PC-9 (cell line): ENCODE data around the gene ANKS1B. TPM values are rescaled to one million over a fixed set of nuclear protein-coding genes. Genes with fewer than 3 reads are reported as not detected.
"Not testable (repeated sequence)": the region's sequence is repeated elsewhere in the genome, so short reads cannot be mapped to it uniquely, and the experiment has no call there.

Source experiments
- BruUV-seq: library from RNA; stranded (reverse); fragments of 400-500 nt; replicated peaks from 2 replicates; lab custom pipeline; 2021; lab: Mats Ljungman, UMichigan
- CTCF ChIA-PET: fragments of 300-600 bp; sonication (Branson Sonifier 250); formaldehyde crosslinking; loops from one replicate; lab custom pipeline; 2022; ENCODE audit warnings: antibody characterized with exemption; lab: Charles Lee
- POLR2A ChIA-PET: fragments of 300-600 bp; sonication (Branson Sonifier 250); formaldehyde crosslinking; loops from one replicate; lab custom pipeline; 2022; ENCODE audit warnings: antibody characterized with exemption; ENCODE audit not compliant: unreplicated experiment; lab: Charles Lee
- DNase-seq, 2 experiments: peaks; one replicate each; pipeline versions ENCODE4 v3.0.0 to v3.0.0-alpha.2; 2015 to 2022; ENCODE audit warnings: mixed read lengths in 1 of 2
- H2AFZ ChIP-seq: fragments of 200-600 bp; sonication (generic); 2 replicates; pipeline ENCODE4 v1.8.1; 2017; ENCODE audit warnings: antibody characterized with exemption
- H3F3A ChIP-seq: fragments of 200-600 bp; sonication (generic); 2 replicates; pipeline ENCODE4 v1.8.1; 2017; ENCODE audit warnings: antibody characterized with exemption, mild to moderate bottlenecking, low read depth; ENCODE audit not compliant: insufficient read depth
- H3K27ac ChIP-seq: fragments of 200-600 bp; sonication (generic); 2 replicates; pipeline ENCODE4 v1.6.1; 2016; ENCODE audit warnings: mixed run types
- H3K27me3 ChIP-seq: fragments of 200-600 bp; sonication (generic); 2 replicates; pipeline ENCODE4 v1.6.1; 2016; ENCODE audit warnings: low read depth, mixed run types; ENCODE audit not compliant: insufficient read depth
- H3K36me3 ChIP-seq: fragments of 200-600 bp; sonication (generic); 2 replicates; pipeline ENCODE4 v1.6.1; 2016; ENCODE audit warnings: low read depth, mixed run types
- H3K4me1 ChIP-seq: fragments of 200-600 bp; sonication (generic); replicated peaks from 2 replicates; pipeline ENCODE4 v1.6.1; 2016; ENCODE audit warnings: mixed run types; ENCODE audit not compliant: insufficient read depth
- H3K4me2 ChIP-seq: fragments of 200-600 bp; sonication (generic); 2 replicates; pipeline ENCODE4 v1.6.1; 2017; ENCODE audit warnings: mixed run types
- H3K4me3 ChIP-seq: fragments of 200-600 bp; sonication (generic); 2 replicates; pipeline ENCODE4 v1.6.1; 2016; ENCODE audit warnings: mixed run types
- H3K79me2 ChIP-seq: fragments of 200-600 bp; sonication (generic); 2 replicates; pipeline ENCODE4 v1.6.1; 2017; ENCODE audit warnings: low read depth, mixed run types
- H3K9me2 ChIP-seq: fragments of 200-600 bp; sonication (generic); 2 replicates; pipeline ENCODE4 v1.8.1; 2017; ENCODE audit warnings: mild to moderate bottlenecking; ENCODE audit not compliant: insufficient read depth
- H3K9me3 ChIP-seq: fragments of 200-600 bp; sonication (generic); 2 replicates; pipeline ENCODE4 v1.8.1; 2016; ENCODE audit warnings: low read depth; ENCODE audit not compliant: insufficient read depth
- H4K20me1 ChIP-seq: fragments of 200-600 bp; sonication (generic); 2 replicates; pipeline ENCODE4 v1.8.1; 2017; ENCODE audit not compliant: insufficient read depth
- CTCF ChIP-seq: fragments of 200-600 bp; sonication (generic); conservative IDR thresholded peaks from 2 replicates; pipeline ENCODE4 v1.6.1; 2017; ENCODE audit warnings: mixed run types, antibody characterized with exemption, mild to moderate bottlenecking, moderate library complexity
- EZH2 ChIP-seq: fragments of 200-600 bp; sonication (generic); IDR thresholded peaks from 2 replicates; pipeline ENCODE4 v1.8.0; 2017; ENCODE audit warnings: antibody characterized with exemption, low read depth
- intact Hi-C: fragments of 100-400 bp; cut with micrococcal nuclease; formaldehyde crosslinking; loops from one replicate; pipeline ENCODE4 v1.10.0; 2022; ENCODE audit not compliant: unreplicated experiment
- total RNA-seq: library from RNA; stranded (reverse); gene quantifications from 2 replicates; pipeline ENCODE4 v1.2.3, GENCODE V29; 2021

The ANKS1B gene
- total RNA-seq, 1 experiment from 2014 or later: not detected

- intact Hi-C loops: loop anchor here (5.0 to 10.0 kb wide), 2 partner anchors 355 to 728 kb away; no protein-coding TSS in a partner anchor
- no peak overlapping the region for H3K4me2 ChIP-seq
- no peaks in the 10 kb centered on the region for H3K4me1 ChIP-seq
- no peaks in the 10 kb centered on the region for H3K79me2 ChIP-seq
- POLR2A ChIA-PET: no interaction called here
- no TSS peak for BruUV-seq
- no peak overlapping the region for H3K27ac ChIP-seq
- no peaks in the 10 kb centered on the region for H3F3A ChIP-seq
- no peaks in the 10 kb centered on the region for H4K20me1 ChIP-seq
- peaks cover 4% of the 10 kb centered on the region; the same call in 1 of the 2 replicates for H3K27me3 ChIP-seq
- no peak overlapping the region for H2AFZ ChIP-seq
- no peaks in the 10 kb centered on the region for H3K9me2 ChIP-seq
- no peak overlapping the region for H3K4me3 ChIP-seq
- no peak for DNase-seq
- CTCF ChIA-PET: no interaction called here
- no peaks in the 10 kb centered on the region for H3K9me3 ChIP-seq
- no peaks in the 10 kb centered on the region for H3K36me3 ChIP-seq
- TF ChIP-seq CTCF (no peak), EZH2 (no peak)
Measured at GRCh38 chr12:99039367-99040120, 945.2 kb downstream of the ANKS1B start.

DNA sequence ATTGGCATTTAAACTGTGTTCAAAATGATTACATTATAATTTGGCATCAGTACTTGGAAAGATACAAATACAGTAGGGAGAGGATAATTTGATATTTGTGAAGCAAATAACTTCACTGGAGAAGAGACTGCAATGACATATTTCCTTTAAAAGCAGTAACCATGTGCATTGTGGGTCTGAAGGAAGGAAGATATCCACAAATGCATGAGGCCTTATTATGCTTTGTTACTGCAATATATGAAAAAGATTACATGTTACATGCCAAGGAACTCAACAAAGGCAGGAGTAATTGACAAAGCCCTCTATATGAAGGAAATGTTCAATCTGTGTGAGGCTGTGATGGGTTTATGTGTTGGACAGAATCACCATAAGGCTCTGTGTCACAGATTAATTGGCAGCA, 948.2 kb downstream of the ANKS1B start:
- ChIA-PET POLR2A (no interaction called here), CTCF (no interaction called here)
- TF ChIP-seq CTCF (no peak), EZH2 (no peak)
- H3F3A ChIP-seq: no peaks in the 10 kb centered on the region
- no peak overlapping the region for H3K27ac ChIP-seq
- H3K27me3 ChIP-seq: peaks cover 7% of the 10 kb centered on the region; the same call in 1 of the 2 replicates
- no peaks in the 10 kb centered on the region for H3K9me3 ChIP-seq
- no peaks in the 10 kb centered on the region for H3K36me3 ChIP-seq
- no peaks in the 10 kb centered on the region for H3K79me2 ChIP-seq
- no peaks in the 10 kb centered on the region for H3K9me2 ChIP-seq
- no peak for DNase-seq
- BruUV-seq: no TSS peak
- H2AFZ ChIP-seq: no peak overlapping the region
- no peaks in the 10 kb centered on the region for H3K4me1 ChIP-seq
- no peak overlapping the region for H3K4me3 ChIP-seq
- H3K4me2 ChIP-seq: no peak overlapping the region
- no peaks in the 10 kb centered on the region for H4K20me1 ChIP-seq
- intact Hi-C loops: no loop called here

GRCh38 chr12:99035803-99036202, 948.9 kb downstream of the ANKS1B start:
- Histone ChIP-seq H3K4me1 (no peaks in the 10 kb centered on the region), H3K4me2 (no peak overlapping the region), H2AFZ (no peak overlapping the region), H3K36me3 (no peaks in the 10 kb centered on the region), H3K27me3 (peaks cover 7% of the 10 kb centered on the region; the same call in 1 of the 2 replicates), H3K9me3 (no peaks in the 10 kb centered on the region), H3K27ac (no peak overlapping the region), H3K4me3 (no peak overlapping the region), H3F3A (no peaks in the 10 kb centered on the region), H3K79me2 (no peaks in the 10 kb centered on the region), H3K9me2 (no peaks in the 10 kb centered on the region), H4K20me1 (no peaks in the 10 kb centered on the region)
- TF ChIP-seq EZH2: no peak
- TF ChIP-seq CTCF: no peak
- CTCF ChIA-PET: no interaction called here
- intact Hi-C loops: no loop called here
- DNase-seq: no peak
- no TSS peak for BruUV-seq
- POLR2A ChIA-PET: no interaction called here

- H3K9me3 ChIP-seq, H3K27me3 ChIP-seq, H3F3A ChIP-seq, H3K27ac ChIP-seq, H3K79me2 ChIP-seq, H3K9me2 ChIP-seq, H2AFZ ChIP-seq, H3K4me2 ChIP-seq, POLR2A ChIA-PET, DNase-seq, H3K36me3 ChIP-seq, intact Hi-C loops, BruUV-seq, CTCF ChIA-PET, H3K4me3 ChIP-seq, H4K20me1 ChIP-seq, H3K4me1 ChIP-seq: not testable (repeated sequence)
Measured at GRCh38 chr12:99034201-99034600, 950.5 kb downstream of the ANKS1B start.
